Peyer's patch (tissue), 4 donors: ENCODE measurements around the gene ABHD17A. TPM values are rescaled to one million over a fixed set of nuclear protein-coding genes. Genes with fewer than 3 reads are reported as not detected.
"Not testable (repeated sequence)": the region's sequence is repeated elsewhere in the genome, so short reads cannot be mapped to it uniquely, and the experiment has no call there.

Experiments used
- DNase-seq, 3 donors: peaks; one replicate each; pipeline ENCODE4 v3.0.0-alpha.2; 2017 to 2019
- H3K27ac ChIP-seq, 4 donors: fragments of 200-600 bp; sonication (generic); one replicate each; pipeline ENCODE4 v1.5.1; 2016 to 2019
- H3K27me3 ChIP-seq, 2 donors: fragments of 200-600 bp; sonication (generic); one replicate each; pipeline ENCODE4 v1.5.1; 2019
- H3K36me3 ChIP-seq, 3 donors: fragments of 200-600 bp; sonication (generic); one replicate each; pipeline ENCODE4 v1.5.1; 2016 to 2019
- H3K4me1 ChIP-seq, 4 donors: fragments of 200-600 bp; sonication (generic); one replicate each; pipeline ENCODE4 v1.5.1; 2016 to 2019
- H3K4me3 ChIP-seq, 4 donors: fragments of 200-600 bp; sonication (generic); 1 replicate in 3 of 4; 2 replicates in 1 of 4; pipeline ENCODE4 v1.5.1; 2016 to 2019; ENCODE audit warnings: mild to moderate bottlenecking in 1 of 4
- H3K9me3 ChIP-seq, 4 donors: fragments of 200-600 bp; sonication (generic); one replicate each; pipeline ENCODE4 v1.5.1; 2016 to 2019; ENCODE audit warnings: mild to moderate bottlenecking in 1 of 4
- CTCF ChIP-seq, 6 experiments: fragments of 450-650 bp in 4 of 6; fragments of 200-600 bp in 2 of 6; sonication (generic) in 1 of 6; IDR thresholded peaks; one replicate each; pipeline ENCODE4 v1.5.1; 2017 to 2019; ENCODE audit warnings: antibody characterized with exemption in 6 of 6, mild to moderate bottlenecking in 3 of 6, moderate library complexity in 1 of 6
- POLR2A ChIP-seq, 2 donors: fragments of 450-650 bp; IDR thresholded peaks; one replicate each; pipeline ENCODE4 v1.5.1; 2017; ENCODE audit warnings: antibody characterized with exemption in 2 of 2, mild to moderate bottlenecking in 2 of 2, moderate library complexity in 2 of 2
- total RNA-seq, 4 donors: library from RNA; depleted of rRNA; stranded (reverse); fragments of >200 nt; gene quantifications; one replicate each; pipeline ENCODE4 v1.1.0, GENCODE V29; 2016

ABHD17A gene
- total RNA-seq, 4 donors from 2014 or later = 52.0 to 95.9 (median 68.4) TPM

- H3K27me3 ChIP-seq = no peaks in the 10 kb centered on the region
- no peak overlapping the region for H3K27ac ChIP-seq
- DNase-seq = no peak
- no peaks in the 10 kb centered on the region for H3K9me3 ChIP-seq
- no peaks in the 10 kb centered on the region for H3K36me3 ChIP-seq
- no peak overlapping the region for H3K4me3 ChIP-seq
- peaks cover 0 to 4% (median under 1%) of the 10 kb centered on the region in 4 donors for H3K4me1 ChIP-seq
- TF ChIP-seq CTCF (IDR thresholded peaks at IDR 0.05) (no peak), POLR2A (IDR thresholded peaks at IDR 0.05) (no peak)
Observed at GRCh38 chr19:1889907-1890306, 4.6 kb upstream of the ABHD17A start.

- no peak for DNase-seq
- peaks cover 0 to 16% (median 10%) of the 10 kb centered on the region in 4 donors for H3K4me1 ChIP-seq
- H3K9me3 ChIP-seq = no peaks in the 10 kb centered on the region
- H3K27ac ChIP-seq = no peak overlapping the region
- no peak overlapping the region for H3K4me3 ChIP-seq
- no peak for TF ChIP-seq POLR2A (IDR thresholded peaks at IDR 0.05)
- TF ChIP-seq CTCF (IDR thresholded peaks at IDR 0.05) = no peak
- no peaks in the 10 kb centered on the region for H3K27me3 ChIP-seq
- H3K36me3 ChIP-seq = no peaks in the 10 kb centered on the region
Observed at GRCh38 chr19:1888385-1888784, 3.1 kb upstream of the ABHD17A start.

- H3K4me3 ChIP-seq, H3K27ac ChIP-seq, H3K27me3 ChIP-seq, H3K36me3 ChIP-seq, DNase-seq, H3K9me3 ChIP-seq: not testable (repeated sequence)
- peaks cover 0 to 35% (median 23%) of the 10 kb centered on the region in 4 donors for H3K4me1 ChIP-seq
Observed at GRCh38 chr19:1886360-1886759, 1.1 kb upstream of the ABHD17A start.

GRCh38 chr19:1884719-1885334 is 469 bp downstream of the ABHD17A start:
- peak in 1 of 3 donors; percentile 65 for DNase-seq
- TF ChIP-seq POLR2A (IDR thresholded peaks at IDR 0.05) (no peak), CTCF (IDR thresholded peaks at IDR 0.05) (no peak)
- peak overlapping the region; percentile 80 to 99 (median 89) for H3K4me3 ChIP-seq
- H3K4me1 ChIP-seq = peaks cover 0 to 49% (median 23%) of the 10 kb centered on the region in 4 donors
- H3K9me3 ChIP-seq = no peaks in the 10 kb centered on the region
- H3K36me3 ChIP-seq = peaks cover 0 to 8% (median 0%) of the 10 kb centered on the region in 3 donors
- no peaks in the 10 kb centered on the region for H3K27me3 ChIP-seq
- H3K27ac ChIP-seq = peak overlapping the region; percentile 79 to 95 (median 89)

GRCh38 chr19:1884291-1884718 is 991 bp downstream of the ABHD17A start:
- TF ChIP-seq CTCF (IDR thresholded peaks at IDR 0.05) (no peak), POLR2A (IDR thresholded peaks at IDR 0.05) (no peak)
- Histone ChIP-seq H3K9me3 (no peaks in the 10 kb centered on the region), H3K36me3 (peaks cover 0 to 8% (median 0%) of the 10 kb centered on the region in 3 donors), H3K4me1 (peaks cover 0 to 49% (median 23%) of the 10 kb centered on the region in 4 donors), H3K27me3 (no peaks in the 10 kb centered on the region), H3K27ac (peak overlapping the region; percentile 79 to 95 (median 89)), H3K4me3 (peak overlapping the region; percentile 80 to 99 (median 89))
- DNase-seq = no peak

- Histone ChIP-seq H3K9me3 (no peaks in the 10 kb centered on the region), H3K27ac (peak overlapping the region; percentile 79 to 95 (median 89)), H3K36me3 (peaks cover 0 to 8% (median 0%) of the 10 kb centered on the region in 3 donors), H3K4me1 (peaks cover 0 to 49% (median 23%) of the 10 kb centered on the region in 4 donors), H3K4me3 (peak overlapping the region; percentile 80 to 99 (median 89)), H3K27me3 (no peaks in the 10 kb centered on the region)
- TF ChIP-seq POLR2A (IDR thresholded peaks at IDR 0.05) (no peak), CTCF (IDR thresholded peaks at IDR 0.05) (no peak)
- no peak for DNase-seq
Observed at GRCh38 chr19:1883784-1884183, 1.5 kb downstream of the ABHD17A start.
